MV-4-11 (cell line): ENCODE results near the gene KRTAP5-4.

ENCODE experiments used
- DNase-seq: peaks from one replicate; lab custom pipeline; 2025; lab: John Stamatoyannopoulos, UW

The KRTAP5-4 gene

DNA sequence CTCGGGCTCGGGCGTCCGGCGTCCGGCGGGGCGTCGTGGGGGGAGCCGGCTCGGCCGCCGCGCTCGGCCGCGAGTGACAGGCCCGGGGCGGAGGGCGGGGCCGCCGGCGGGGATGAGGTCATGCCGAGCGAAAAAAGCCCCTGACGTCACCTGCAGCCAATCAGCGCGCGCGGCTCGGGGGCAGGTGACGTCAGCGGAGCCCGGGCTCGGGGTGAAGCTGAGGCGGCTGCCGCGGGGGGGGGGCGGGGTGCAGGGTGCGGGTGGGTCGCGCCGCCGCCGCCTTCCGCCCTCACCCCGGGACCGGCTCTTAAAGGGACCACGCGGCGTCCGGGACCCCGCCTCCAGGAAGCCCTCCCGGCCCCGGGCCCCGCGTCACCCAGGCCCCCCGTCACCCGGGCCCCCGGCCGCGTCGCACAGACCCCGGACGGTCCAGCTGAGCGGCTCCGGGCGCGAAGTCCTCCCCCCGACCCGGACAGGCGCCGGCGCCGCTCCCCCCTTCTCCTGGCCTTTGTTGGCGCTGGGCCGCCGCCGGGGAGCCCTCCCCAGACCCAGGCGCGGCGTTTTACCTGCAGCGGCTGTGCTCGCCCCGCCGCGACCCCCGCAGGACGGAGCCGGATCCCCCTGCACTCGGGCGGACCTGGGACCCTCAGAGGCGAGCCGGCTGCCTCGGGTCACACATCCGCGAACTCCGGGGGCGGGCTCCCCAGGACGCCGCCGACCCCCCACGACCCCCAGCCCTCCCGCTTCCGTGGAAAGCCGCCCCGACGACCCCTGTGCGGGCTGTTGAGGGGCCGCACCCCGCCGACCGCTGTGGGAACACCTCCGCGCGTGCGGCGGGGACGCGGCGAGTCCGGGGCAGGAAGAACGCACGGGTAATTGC, 49.5 kb downstream of the KRTAP5-4 start, which contains the start of gene DUSP8:
TSS of gene DUSP8 (minus strand) at position 75 of the 880 bp plus-strand sequence. CDS start 6,445 bp downstream, outside the sequence.
- peak; percentile 56 for DNase-seq

DNA sequence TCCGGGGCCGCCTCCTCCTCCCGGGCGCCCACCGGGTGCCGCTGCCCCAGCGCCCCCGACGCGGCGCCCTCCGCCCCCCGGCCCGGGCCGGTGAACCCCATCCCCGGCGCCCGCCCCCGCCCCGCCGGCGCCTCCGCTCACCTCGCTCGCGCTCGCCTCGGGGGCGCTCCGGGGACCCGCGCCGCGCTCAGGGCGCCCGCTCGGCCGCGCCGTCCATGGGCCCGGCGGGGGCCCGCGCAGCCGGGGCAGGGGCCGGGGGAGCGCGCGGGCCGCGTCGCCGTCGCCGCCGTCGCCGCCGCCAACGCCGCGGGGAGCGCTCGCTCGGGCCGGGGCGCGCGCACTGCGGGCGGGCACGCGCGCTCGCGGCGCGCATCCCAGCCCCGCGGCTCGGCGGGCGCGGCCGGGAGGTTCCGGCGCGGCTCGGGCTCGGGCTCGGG, 50.2 kb downstream of the KRTAP5-4 start:
- no peak for DNase-seq
